ENCODE results near the gene FOXF2.

Gene FOXF2

DNA sequence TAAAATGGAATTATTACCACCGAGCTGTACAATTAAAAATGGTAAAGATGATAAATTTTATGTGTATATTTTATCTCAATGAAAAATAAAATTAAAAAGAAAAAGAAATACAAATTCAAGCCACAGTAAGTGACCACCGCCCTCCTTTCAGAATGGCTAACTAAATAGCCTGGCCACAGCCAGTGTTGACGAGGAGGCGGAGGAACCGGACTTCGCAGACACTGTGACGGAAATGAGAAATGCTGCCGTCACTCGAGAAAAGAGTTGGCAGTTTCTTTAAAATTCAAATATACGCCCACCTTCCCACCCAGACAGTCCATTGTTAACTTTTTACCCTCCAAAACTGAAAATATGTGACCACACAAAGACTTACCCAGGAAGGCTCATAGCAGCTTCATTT, 50.0 kb downstream of the FOXF2 start:
- no peak for DNase-seq

DNA sequence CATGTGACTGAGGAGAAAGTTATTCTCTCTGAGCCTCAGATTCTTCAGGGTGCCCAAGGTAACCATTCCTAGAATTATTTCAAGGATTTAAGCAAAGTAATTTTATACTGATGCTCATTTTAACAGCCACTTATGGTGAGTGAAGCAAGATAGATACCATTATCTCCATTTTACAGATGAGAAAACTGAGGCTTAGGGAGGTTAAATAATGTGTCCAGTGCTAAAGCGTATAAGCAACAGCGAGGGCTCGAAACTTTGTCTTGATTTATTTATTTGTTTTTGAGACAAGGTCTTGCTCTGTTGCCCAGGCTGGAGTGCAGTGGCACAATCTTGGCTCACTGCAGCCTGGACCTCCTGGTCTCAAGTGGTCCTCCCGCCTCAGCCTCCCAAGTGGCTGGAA, 53.6 kb downstream of the FOXF2 start:
- no peak for DNase-seq

Measured in anterior cingulate cortex (tissue), 58 donors.